Endometrium (tissue), 2 donors: ENCODE results near the gene CDH2.

Experiments used
- FAIRE-seq: peaks from 2 replicates; lab custom pipeline; 2012; peaks lifted over from hg19 to GRCh38; lab: Jason Lieb, UNC
- donor health status: control.
- donor health status: control.

Gene CDH2

GRCh38 chr18:28168725-28169124 is 8.2 kb downstream of the CDH2 start:
- FAIRE-seq, result peak; percentile 50

DNA sequence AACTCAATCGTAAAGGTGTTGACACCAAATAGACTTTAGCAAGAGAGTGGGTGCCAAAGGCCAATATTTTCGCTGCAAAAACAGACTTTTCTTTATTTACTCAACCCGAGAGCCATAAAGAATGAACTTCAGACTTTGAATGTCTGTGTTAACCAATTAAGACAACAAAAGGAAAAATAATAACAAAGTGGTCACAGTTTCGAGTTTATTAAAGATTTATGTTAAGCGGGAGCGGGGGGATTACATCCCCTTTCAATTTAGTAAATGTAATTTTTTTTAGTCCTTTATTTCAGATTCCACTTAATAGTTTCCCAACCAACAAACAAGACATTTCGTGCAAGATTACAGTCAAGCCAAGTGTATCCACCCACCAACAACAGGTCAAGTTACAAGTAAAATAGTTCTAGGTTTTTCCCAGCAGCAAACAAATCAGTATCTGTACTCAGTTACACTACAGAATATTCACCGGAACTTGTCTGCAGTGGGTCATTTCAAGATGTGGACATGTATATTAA is 9.0 kb downstream of the CDH2 start:
- peak; percentile 4 for FAIRE-seq

GRCh38 chr18:28164771-28165483 is 12.0 kb downstream of the CDH2 start:
- no peak for FAIRE-seq

GRCh38 chr18:28163201-28163775 is 13.6 kb downstream of the CDH2 start:
- FAIRE-seq, result no peak

DNA sequence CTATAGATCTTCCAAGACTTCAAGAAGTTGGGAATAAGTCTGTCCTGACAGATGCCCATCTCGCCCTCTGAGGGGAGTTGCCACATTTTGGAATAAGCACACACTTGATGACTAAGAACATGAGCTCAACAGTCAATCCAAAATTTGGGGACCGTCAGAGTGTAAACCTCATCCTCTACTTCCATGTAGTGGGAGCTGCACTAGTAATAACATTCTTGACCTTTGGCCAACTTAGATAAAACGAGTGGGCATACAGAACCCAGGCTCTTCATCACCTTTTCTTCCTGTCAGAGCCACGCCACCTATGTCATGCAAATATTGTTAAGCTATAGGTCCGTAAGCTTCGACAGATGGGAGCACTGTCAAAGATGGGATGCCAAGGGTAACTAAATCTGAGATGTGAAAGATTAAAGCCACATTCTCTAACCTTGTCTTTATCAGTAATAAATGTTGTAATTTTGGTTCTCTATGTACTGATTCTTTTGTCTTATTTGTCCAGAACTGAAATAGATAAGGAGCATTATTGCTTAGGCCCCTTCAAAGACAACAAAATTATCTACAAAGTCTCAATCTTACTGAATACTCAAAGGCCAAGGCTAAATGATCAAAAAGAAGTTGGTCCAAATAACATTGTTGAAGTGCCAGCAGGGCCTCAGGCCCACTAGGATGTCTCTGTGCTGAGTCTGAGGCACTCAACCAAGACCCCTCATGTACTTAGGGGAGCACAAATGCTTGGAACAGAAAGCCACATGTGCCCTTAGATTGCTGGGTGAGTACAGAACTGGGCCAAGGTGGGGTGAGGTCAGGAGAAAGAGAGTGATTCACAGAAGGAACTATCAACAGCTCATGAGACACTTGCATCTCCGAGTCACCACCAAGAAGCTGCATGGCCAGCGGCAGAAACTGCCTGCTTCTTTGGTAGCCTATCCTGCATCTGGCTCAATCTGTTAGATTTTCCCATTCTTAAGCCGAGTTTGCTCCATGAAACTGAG is 15.0 kb downstream of the CDH2 start:
- no peak for FAIRE-seq

DNA sequence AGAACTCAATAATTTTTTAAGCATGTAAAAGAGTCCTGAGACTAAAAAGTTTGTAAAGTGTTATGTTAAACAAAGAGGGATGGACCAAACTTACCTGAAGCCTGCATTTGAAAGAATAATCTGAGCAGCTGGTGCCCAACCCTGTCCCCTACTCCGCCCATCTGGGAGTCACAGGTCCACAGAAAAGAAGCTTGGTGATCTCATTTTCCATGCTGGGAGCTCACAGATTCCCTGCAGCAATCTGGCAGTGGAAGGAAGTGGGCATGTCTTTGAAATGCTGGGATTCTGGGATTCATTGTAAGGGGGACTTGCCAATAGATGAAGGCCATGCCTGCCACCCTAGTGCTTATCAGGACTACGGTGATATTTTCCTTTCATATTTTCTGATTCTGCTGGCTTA is 17.9 kb downstream of the CDH2 start:
- FAIRE-seq, result no peak

DNA sequence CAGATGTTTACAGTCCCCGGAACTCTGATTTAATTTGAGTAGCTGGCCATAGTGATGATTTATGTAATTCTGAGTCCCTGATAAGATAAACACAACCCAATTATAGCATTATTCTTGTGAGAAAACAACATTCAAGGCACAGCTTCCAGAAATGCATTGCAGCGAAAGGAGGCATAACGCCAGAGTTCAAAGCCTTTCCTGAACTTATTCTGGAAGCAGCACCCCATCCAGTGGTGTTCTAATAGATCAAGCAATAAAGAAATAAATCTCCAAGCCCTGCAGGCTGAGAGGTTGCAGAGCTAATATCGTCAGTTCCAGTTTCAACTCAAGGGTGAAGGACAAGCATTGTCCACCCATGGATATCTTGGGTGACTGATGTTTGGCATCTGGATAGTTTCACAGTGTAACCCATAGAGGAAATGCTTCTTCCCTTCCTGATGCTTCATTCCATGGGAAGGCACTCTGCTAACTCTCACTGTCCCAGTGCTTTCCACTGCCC is 18.8 kb downstream of the CDH2 start:
- FAIRE-seq, result no peak

GRCh38 chr18:28153485-28154065 is 23.4 kb downstream of the CDH2 start:
- no peak for FAIRE-seq

GRCh38 chr18:28152754-28153153 is 24.2 kb downstream of the CDH2 start:
- no peak for FAIRE-seq

- FAIRE-seq, result no peak
These were observed 24.6 kb downstream of the CDH2 start for GRCh38 chr18:28152354-28152753.

GRCh38 chr18:28151434-28151833 is 25.5 kb downstream of the CDH2 start:
- FAIRE-seq, result no peak

- FAIRE-seq, result no peak
These were observed 26.0 kb downstream of the CDH2 start for GRCh38 chr18:28150925-28151324.

DNA sequence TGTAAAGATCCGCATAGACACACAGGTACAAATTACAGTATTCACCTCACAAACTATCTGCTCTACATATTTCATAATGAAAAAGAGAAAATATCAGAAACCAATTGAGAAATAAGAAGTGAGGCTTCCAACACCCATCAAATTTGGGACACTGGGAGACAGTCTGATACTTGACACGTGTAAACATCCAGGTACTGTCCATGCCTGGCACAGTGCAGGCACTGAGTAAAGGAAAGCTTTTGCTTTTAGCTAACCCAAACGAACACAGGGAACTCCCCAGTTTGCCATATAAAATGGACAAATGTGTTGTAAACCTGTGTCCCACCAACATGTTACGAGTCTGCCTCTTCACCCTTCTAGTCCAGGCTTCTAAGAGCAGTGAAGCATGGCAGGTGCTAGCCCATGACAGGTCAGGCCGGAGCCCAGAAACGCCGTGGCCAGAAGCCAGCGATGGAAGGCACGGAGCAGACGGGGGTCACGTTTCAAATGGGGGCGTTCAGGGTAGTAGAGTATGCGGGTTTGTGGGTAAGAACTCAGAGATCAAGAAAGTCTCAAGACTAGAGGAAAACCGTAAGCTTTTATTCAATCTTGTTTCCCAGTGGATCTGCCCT is 27.0 kb downstream of the CDH2 start:
- no peak for FAIRE-seq

DNA sequence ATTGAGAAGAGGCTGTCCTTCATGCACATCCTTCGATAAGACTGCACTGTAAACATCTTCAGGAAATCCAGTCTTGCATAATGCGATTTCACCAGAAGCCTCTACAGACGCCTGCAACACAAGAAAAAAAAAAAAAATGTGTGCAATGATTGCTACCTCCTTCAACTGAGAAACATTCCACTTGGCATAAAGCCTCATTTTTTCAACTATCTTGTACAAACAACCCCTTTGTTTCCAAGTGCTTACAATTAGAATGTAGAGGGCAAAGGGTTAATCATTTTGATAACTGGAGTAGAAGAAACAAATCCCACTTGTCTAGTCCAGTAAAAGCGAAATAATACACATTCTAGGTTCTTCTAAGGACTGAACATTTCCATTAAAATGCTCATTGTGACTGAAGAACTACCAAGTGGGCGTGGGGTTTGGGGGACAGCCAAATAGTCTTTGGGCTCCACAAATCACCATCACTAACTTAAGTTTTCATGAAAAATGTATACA is 29.2 kb downstream of the CDH2 start:
- no peak for FAIRE-seq

DNA sequence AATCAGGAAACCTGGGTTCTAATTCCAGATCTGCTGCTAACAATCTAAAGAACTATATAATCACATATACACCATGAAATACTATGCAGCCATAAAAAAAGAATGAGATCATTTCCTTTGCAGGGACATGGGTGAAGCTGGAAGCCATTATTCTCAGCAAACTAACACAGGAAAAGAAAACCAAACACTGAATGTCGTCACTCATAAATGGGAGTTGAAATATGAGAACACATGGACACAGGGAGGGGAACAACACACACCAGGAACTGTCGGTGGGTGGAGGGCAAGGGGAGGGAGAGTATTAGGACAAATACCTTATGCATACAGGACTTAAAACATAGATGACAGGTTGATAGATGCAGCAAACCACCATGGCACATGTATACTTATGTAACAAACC is 33.2 kb downstream of the CDH2 start:
- FAIRE-seq, result no peak

GRCh38 chr18:28138816-28139215 is 38.1 kb downstream of the CDH2 start:
- FAIRE-seq, result no peak

GRCh38 chr18:28136071-28136470 is 40.9 kb downstream of the CDH2 start:
- no peak for FAIRE-seq

DNA sequence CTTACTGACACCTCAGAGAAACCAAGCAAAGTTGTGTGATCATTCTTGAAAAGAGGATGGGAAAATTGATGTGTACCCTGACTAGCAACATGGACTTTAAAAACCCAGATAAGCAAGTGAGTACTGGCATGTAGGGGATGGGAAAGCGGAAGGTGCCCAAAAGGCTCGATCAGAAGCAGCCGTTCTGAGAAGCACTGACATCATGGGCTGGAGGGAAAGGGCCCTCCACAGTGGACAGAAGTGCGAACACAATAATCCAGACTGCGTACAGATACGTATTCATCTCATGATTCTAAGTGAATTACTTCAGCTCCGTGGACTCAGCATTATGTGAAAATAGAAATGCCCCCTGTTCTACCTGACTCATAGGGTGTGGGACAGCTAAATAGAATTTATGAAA is 42.2 kb downstream of the CDH2 start:
- FAIRE-seq, result no peak

GRCh38 chr18:28132084-28132483 is 44.8 kb downstream of the CDH2 start:
- FAIRE-seq, result no peak

DNA sequence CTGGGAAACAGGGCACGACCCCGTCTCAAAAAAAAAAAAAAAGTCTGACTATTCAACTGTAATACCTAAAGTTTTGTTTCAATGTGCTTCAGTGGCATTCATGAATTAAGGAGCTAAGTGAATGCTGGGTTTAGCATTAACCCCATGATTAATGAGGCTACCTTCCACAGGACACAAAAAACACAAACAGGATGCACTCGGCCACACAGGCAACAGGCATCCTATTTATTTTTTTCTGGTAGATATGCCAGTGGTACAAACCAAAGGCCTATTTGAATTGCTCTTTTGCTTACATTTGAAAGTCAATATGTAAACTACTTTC is 48.3 kb downstream of the CDH2 start:
- FAIRE-seq, result no peak

DNA sequence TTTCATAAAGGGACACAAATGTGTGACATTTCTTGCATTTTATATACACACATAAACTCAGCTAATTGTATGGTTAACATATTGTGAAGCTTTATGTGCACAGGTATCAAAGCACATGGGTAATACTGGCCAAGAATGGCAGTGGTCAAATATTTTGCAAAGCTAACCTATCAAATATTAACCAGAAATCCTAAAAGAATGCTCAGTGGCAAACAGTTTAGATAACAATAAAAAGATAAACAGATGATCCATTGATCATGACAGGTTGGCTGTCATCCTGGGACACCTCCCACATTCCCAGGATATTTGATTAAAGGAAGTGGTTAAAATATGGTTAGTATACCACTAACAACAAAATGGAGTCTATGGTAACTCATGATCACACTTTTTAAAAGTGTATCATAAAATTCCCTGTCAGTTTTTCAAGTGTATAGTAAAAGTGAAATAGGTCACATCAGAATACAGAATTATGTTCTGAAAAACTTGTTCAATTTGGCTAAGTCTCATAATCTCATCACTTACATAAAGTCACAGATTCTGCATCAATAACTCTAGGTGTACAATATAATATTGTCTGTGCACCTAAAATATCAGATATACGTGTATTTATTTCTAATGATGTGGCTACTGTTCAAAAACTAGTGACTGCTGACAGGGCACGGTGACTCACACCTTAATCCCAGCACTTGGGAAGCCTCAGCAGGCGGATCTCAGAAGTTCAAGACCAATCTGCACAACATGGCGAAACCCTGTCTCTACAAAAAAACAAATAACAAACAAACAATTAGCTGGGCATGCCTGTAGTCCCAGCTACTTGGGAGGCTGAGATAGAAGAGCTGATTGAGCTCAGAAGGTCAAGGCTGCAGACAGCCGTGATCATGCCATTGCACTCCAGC is 48.9 kb downstream of the CDH2 start:
- no peak for FAIRE-seq
